GM19328 (cell line): ENCODE results near the gene ZNF654.
"Not testable (repeated sequence)": the region's sequence is repeated elsewhere in the genome, so short reads cannot be mapped to it uniquely, and the experiment has no call there.

Source experiments
- ATAC-seq: cut with Tn5 transposase; IDR thresholded peaks from one replicate; pipeline ENCODE4 v1.9.1; 2021; ENCODE audit warnings: mild to moderate bottlenecking, moderate library complexity; ENCODE audit not compliant: unreplicated experiment

Gene ZNF654

DNA sequence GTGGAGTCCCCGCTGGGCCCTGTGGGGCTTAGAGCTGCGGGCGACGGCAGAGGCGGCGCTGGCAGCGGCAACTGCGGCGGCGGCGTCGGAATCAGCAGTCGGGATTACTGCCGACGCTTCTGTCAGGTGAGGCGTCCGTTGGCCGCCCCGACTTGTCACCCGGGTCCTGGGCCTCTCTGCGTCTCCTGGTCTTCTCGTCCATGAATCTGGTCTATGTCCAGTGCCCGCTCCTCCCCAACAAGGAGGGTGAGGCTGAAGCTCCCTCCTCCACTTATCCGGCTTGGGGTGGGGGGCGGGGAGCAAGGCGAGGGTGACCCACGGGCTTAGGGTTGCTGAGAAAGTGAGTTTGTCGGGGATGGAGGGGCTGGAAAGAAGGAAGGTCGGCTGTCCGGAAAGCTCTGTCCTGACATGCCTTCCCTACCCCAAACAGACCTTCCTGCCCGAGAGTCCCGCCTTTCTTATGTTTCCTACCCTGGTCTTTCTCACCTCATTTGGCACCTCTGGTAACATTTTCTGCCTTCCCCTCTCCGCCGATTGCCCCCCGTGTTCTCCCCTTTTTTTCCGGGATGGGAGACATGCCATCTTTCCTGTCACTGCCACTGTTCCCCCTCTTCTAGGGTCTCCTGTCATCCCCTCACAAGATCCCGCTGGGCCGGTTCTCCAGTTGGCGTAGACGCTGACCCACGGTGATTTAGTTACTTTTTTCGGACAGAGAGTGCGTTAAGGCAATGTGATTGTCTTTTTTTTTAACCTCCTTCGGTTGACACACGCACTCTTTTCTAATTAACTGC is 520 bp downstream of the ZNF654 start:
- ATAC-seq, result peak; percentile 7

DNA sequence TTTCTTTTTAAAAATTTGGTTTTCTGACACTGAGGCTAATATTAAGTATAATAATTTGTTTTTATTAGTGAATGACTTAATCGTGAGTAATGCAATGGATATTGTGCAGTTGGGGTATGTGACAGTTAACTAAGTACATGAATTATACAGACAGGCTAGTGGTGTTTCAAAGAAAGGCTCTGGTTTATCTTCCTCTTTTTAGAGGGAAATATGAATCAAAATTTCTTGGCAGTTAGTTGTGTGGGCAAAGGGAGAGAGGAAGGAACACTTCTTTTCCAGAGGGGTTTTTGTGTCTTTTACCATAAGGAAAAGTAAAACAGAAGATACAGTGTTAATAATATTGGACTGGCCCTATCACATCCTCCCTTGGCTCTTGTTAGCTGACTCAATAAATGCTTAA is 2.7 kb downstream of the ZNF654 start:
- no peak for ATAC-seq

GRCh38 chr3:88075072-88075471 is 16.0 kb downstream of the ZNF654 start:
- no peak for ATAC-seq

DNA sequence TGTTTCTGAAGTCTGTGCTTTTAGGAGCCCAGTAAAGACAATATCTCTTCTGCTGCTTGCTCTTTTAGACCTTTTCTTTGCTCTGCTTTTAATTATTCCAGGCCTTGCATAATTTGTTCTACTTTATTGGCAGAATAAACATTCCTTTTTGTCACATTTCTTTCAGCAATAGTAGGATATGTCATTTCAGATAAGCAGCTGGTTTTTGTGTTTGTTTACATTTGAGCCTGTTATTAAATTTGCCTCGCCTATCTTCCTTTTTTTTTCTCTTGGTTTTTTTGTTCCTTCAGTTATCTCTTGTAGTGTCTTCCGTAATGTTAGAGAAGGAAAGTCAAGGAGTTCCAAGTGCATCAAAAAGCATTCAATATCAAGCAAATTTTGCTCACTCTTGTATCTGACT is 16.4 kb downstream of the ZNF654 start:
- ATAC-seq, result no peak

- no peak for ATAC-seq
These were observed 17.7 kb downstream of the ZNF654 start for GRCh38 chr3:88076712-88077111.

GRCh38 chr3:88078932-88079331 is 19.9 kb downstream of the ZNF654 start:
- no peak for ATAC-seq

- ATAC-seq, result no peak
These were observed 23.8 kb downstream of the ZNF654 start for GRCh38 chr3:88082854-88083253.

DNA sequence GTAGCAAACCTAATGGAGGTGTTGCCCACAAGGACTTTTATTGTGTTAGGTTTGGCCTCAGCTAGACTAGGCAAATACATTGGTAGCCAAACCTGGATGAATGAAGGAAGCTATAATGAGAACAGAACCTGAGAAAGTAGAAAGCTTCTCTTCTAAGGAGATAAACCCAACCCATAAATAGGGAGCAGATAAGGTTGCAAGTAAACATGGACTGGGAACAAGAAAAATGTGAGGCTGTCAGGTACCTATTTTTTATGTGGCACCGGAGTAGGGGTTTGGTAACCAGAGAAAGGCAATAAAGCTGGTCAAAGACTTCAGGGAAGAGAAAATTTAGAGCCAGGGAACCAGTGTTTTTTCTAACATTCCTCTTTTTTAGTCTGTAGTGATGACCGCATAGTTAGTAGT is 25.0 kb downstream of the ZNF654 start:
- no peak for ATAC-seq

- no peak for ATAC-seq
These were observed 31.6 kb downstream of the ZNF654 start for GRCh38 chr3:88090681-88091080.

GRCh38 chr3:88092270-88092669 is 33.2 kb downstream of the ZNF654 start:
- ATAC-seq, result no peak

GRCh38 chr3:88093266-88093665 is 34.2 kb downstream of the ZNF654 start:
- no peak for ATAC-seq

DNA sequence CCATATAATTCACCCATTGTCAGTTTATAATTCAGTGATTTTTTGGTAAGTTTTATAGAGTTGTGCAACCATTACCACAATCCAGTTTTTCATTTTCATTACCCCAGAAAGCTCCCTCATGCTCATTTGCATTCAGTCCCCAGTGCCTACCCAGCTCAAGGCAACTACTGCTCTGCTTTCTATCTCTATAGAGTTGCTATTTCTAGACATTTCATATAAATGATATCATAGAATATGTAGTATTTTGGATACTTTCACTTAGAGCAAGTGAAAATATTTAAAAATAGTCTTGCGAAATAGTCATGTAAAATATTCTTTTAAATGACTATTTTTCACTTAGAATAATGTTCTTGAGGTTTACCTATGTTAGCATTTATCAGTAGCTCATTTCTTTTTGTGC is 42.1 kb downstream of the ZNF654 start:
- ATAC-seq, result no peak

- ATAC-seq, result no peak
These were observed 46.3 kb downstream of the ZNF654 start for GRCh38 chr3:88105325-88105724.

GRCh38 chr3:88112289-88112688 is 53.2 kb downstream of the ZNF654 start:
- no peak for ATAC-seq

DNA sequence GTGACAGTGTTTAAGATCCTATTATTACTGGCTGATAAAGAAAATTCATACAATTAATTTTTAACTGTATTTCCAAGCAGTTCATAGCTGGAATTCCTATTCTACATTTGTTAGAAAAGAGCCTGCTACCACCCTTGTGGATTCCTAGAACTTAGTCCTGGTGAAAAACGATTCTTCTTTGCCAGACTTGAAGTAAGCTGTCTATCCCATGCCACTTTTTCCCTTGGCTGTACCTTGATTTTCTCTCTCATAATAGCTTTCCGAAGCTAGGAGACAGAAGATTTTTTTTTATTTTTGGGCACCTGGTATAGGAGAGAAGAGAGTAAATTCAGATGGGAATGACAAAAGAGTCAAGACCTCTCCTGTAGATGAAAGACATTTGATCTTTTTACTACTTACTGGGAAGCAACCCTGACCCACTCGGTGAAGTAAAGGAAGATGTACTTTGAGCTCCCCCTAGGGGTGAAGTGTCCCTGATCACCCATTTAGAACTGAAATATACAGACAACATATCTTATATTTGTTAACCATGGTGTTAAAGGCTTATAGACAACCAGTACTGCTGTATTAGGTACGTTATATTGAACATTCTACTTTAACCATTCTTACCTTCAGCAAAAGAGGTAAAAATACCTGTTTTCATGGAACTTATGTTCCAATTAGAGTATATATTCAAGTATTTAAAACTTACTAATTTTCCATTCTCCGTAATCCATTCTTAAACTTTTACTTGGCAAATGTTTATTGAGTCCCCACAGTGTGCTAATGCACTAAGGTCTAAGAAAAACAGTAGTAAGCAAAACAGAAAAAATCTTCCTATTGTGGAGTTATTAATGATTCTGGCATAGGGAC is 54.5 kb downstream of the ZNF654 start:
- peak; percentile 89 for ATAC-seq

- ATAC-seq, result no peak
These were observed 56.0 kb downstream of the ZNF654 start for GRCh38 chr3:88114878-88115549.

- ATAC-seq, result no peak
These were observed 58.6 kb downstream of the ZNF654 start for GRCh38 chr3:88117683-88118082.

DNA sequence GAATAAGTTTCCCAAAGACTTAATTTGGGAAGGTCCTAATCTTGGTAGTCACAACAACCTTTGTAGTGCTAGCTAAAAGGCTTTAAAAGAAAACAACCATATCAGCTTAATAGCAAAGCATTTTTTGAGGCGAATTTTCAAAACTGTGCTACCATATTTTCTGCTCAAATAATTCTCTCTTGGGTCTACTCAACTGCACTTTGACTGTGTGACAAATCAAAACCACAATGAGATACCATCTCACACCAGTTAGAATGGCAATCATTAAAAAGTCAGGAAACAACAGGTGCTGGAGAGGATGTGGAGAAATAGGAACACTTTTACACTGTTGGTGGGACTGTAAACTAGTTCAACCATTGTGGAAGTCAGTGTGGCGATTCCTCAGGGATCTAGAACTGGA is 59.5 kb downstream of the ZNF654 start:
- ATAC-seq, result not testable (repeated sequence)

GRCh38 chr3:88123526-88123925 is 64.5 kb downstream of the ZNF654 start:
- no peak for ATAC-seq

DNA sequence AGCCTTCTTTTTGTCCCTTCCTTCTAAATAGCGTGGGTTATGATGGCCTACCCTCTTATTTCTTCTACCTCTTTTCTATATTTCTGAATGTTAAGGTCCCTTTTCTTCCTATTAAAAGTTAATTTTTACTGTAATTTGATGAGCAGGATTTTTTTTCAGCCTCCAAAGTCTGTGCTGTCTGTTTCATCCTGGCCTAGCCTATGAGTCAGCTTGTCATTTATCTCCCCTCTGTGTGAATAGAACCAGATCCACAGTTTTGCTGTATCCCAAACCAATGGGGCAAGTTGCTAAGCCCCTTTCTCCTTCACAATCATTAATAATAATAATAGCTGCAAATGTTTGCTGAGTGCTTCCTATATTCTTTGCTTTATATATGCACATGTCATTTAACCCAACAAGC is 72.6 kb downstream of the ZNF654 start:
- ATAC-seq, result no peak

DNA sequence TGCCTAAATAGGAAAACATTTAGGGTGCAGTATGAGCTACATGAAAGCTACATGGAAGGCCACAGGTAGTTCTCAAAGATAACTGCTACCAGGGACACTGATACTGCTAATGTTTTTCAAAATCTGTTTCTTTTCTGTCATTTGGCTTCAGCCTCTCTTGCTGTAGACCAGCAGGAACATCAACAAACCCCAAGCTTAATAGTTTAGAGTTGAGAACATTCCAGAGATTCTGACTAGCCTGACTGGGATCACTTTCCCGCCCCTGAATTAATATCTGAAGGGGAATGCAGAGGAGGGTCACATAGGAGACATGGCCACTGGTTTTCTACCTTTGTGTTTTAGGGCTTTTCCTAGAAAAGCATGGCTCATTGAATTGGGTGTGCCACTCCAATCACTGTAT is 73.8 kb downstream of the ZNF654 start:
- ATAC-seq, result no peak
